ENCODE measurements around the gene SNTB2. TPM values are rescaled to one million over a fixed set of nuclear protein-coding genes. Genes with fewer than 3 reads are reported as not detected.
A peak's percentile ranks its signal among the peaks of the same experiment; 100 is the strongest.

SNTB2 gene
- total and polyA plus RNA-seq, 9 of the 15 experiments (the other 6 are each of a cell fraction or from before 2014, with no cell fraction given) = 1.2 to 13.7 (median 5.7) TPM

DNA sequence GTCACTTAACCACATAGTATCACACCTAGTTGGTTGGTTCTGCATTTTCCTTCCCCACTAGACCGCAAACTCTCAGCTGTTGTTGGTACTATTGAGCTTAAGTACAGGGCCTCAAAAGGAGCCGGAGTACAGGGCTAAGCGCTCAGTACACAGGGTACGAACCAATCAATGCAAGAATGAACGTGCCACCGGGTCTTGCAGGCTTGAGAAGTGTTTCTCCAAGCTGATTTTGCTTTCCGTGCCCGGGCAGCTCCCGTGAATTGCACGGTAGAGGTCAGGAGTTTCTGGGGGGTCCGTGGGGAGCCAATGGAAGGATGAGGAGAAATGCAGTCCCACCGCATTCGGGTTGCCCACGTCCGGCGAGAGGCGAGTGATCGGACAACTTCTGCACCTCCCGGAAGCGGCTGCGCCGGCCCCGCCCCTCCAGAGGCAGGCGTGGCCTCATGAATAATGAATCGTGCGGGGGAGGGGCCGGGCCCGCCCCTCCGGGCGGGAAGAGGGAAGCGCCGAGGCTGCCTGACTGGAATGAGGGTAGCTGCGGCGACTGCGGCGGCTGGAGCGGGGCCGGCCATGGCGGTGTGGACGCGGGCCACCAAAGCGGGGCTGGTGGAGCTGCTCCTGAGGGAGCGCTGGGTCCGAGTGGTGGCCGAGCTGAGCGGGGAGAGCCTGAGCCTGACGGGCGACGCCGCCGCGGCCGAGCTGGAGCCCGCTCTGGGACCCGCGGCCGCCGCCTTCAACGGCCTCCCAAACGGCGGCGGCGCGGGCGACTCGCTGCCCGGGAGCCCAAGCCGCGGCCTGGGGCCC, at the start of gene SNTB2 (continued):
- TF ChIP-seq TAF9B (IDR thresholded peaks at IDR 0.05; ENCODE audit: partially characterized antibody) (peak; percentile 28), GATAD2A (IDR thresholded peaks at IDR 0.05) (no peak), TOE1 (IDR thresholded peaks at IDR 0.05; ENCODE audit: borderline replicate concordance) (no peak), TOE1 (CRISPR knock-in tag; IDR thresholded peaks at IDR 0.05; ENCODE audit: borderline replicate concordance, low read depth) (0 out of 2 replicates have a peak, but pooled peaks have one; percentile 8), PURB (CRISPR knock-in tag; IDR thresholded peaks at IDR 0.05; ENCODE audit: low read depth) (no peak), POLR2AphosphoS2 (IDR thresholded peaks at IDR 0.05; ENCODE audit: low read length) (no peak), SMARCE1 (IDR thresholded peaks at IDR 0.05) (0 out of 2 replicates have a peak, but pooled peaks have one; percentile 16), KLF10 (CRISPR knock-in tag; IDR thresholded peaks at IDR 0.05) (no peak), NFIX (CRISPR knock-in tag; IDR thresholded peaks at IDR 0.05; ENCODE audit: low read depth) (no peak), HCFC1 (IDR thresholded peaks at IDR 0.05; ENCODE audit: low read depth, low read length) (peak; percentile 25; the same call in 1 of the 2 replicates), ARID1B (IDR thresholded peaks at IDR 0.05) (0 out of 2 replicates have a peak, but pooled peaks have one; percentile 24), ZNF347 (CRISPR knock-in tag; IDR thresholded peaks at IDR 0.05; ENCODE audit: low read depth) (no peak), SIN3A (IDR thresholded peaks at IDR 0.05; ENCODE audit: borderline replicate concordance in 2 of 2, control insufficient read depth in 1 of 2, low read depth in 2 of 2, low read length in 2 of 2) (peak; percentile 48 to 74; a peak in 2 of 4 replicates), POLR2A (conservative IDR thresholded peaks at IDR 0.05) (peak; percentile 86), POLR2B (IDR thresholded peaks at IDR 0.05; ENCODE audit: low read depth, partially characterized antibody) (peak; percentile 80), TAF1 (IDR thresholded peaks at IDR 0.05; ENCODE audit: control insufficient read depth, extremely low read depth, insufficient read depth, low read length, severe bottlenecking) (peak; percentile 73), MIER1 (IDR thresholded peaks at IDR 0.05; ENCODE audit: low read depth) (no peak), NCOA1 (IDR thresholded peaks at IDR 0.05; ENCODE audit: low read depth) (peak; percentile 29; the same call in 1 of the 2 replicates), MAX (CRISPR knock-in tag; IDR thresholded peaks at IDR 0.05) (peak; percentile 56), RAD51 (IDR thresholded peaks at IDR 0.05; ENCODE audit: borderline replicate concordance, low read depth) (no peak)
- TF ChIP-seq, protein P1, sequence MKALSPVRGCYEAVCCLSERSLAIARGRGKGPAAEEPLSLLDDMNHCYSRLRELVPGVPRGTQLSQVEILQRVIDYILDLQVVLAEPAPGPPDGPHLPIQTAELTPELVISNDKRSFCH (CRISPR knock-in tag; IDR thresholded peaks at IDR 0.05) = no peak
- TF ChIP-seq, protein P1 (tag; IDR thresholded peaks at IDR 0.05) = peak; percentile 58; the same call in 1 of the 2 replicates
- TF ChIP-seq, protein P2, sequence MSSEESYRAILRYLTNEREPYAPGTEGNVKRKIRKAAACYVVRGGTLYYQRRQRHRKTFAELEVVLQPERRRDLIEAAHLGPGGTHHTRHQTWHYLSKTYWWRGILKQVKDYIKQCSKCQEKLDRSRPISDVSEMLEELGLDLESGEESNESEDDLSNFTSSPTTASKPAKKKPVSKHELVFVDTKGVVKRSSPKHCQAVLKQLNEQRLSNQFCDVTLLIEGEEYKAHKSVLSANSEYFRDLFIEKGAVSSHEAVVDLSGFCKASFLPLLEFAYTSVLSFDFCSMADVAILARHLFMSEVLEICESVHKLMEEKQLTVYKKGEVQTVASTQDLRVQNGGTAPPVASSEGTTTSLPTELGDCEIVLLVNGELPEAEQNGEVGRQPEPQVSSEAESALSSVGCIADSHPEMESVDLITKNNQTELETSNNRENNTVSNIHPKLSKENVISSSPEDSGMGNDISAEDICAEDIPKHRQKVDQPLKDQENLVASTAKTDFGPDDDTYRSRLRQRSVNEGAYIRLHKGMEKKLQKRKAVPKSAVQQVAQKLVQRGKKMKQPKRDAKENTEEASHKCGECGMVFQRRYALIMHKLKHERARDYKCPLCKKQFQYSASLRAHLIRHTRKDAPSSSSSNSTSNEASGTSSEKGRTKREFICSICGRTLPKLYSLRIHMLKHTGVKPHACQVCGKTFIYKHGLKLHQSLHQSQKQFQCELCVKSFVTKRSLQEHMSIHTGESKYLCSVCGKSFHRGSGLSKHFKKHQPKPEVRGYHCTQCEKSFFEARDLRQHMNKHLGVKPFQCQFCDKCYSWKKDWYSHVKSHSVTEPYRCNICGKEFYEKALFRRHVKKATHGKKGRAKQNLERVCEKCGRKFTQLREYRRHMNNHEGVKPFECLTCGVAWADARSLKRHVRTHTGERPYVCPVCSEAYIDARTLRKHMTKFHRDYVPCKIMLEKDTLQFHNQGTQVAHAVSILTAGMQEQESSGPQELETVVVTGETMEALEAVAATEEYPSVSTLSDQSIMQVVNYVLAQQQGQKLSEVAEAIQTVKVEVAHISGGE (CRISPR knock-in tag; IDR thresholded peaks at IDR 0.05) = peak in 1 of 3 experiments; percentile 82; a peak in 2 of 6 replicates

Data from K562 (cell line).